K562 (cell line): Measurements from ENCODE around the gene MVP. TPM values are rescaled to one million over a fixed set of nuclear protein-coding genes. Genes with fewer than 3 reads are reported as not detected.

Experiments
- CTCFL ChIP-seq: IDR thresholded peaks from 2 replicates; pipeline ENCODE4 v1.6.1; 2011; ENCODE audit warnings: borderline replicate concordance, low read depth, mild to moderate bottlenecking, moderate library complexity, low read length; ENCODE audit not compliant: insufficient read depth, poor library complexity, severe bottlenecking
- FIP1L1 ChIP-seq: fragments of 200-400 bp; formaldehyde crosslinking; IDR thresholded peaks from 2 replicates; pipeline ENCODE4 v1.6.1; 2018; ENCODE audit warnings: mild to moderate bottlenecking, low read depth, low read length; ENCODE audit not compliant: poor library complexity, severe bottlenecking
- JUN ChIP-seq, 2 experiments: sonication (generic) in 1 of 2; formaldehyde crosslinking in 1 of 2; IDR thresholded peaks; 2 replicates each; pipeline versions ENCODE4 v1.6.1 to v1.8.0; 2012 to 2022; ENCODE audit warnings: borderline replicate concordance in 2 of 2, mild to moderate bottlenecking in 2 of 2, improper control_type of control experiment in 1 of 2, low read depth in 1 of 2, low read length in 1 of 2, missing genetic modification reagents in 1 of 2
- KAT8 ChIP-seq: fragments of 450-650 bp; IDR thresholded peaks from 2 replicates; pipeline ENCODE4 v1.6.1; 2016; ENCODE audit warnings: low read depth, mild to moderate bottlenecking
- NKRF ChIP-seq: fragments of 450-650 bp; IDR thresholded peaks from 2 replicates; pipeline ENCODE4 v1.6.1; 2016; ENCODE audit warnings: borderline replicate concordance
- SAP30 ChIP-seq: fragments of 200-600 bp; sonication (generic); IDR thresholded peaks from 2 replicates; pipeline ENCODE4 v1.6.1; 2012; ENCODE audit warnings: borderline replicate concordance, low read depth, mild to moderate bottlenecking, moderate library complexity, low read length, control low read depth, inconsistent platforms; ENCODE audit not compliant: insufficient read depth, poor library complexity, severe bottlenecking
- SMAD4 ChIP-seq: fragments of 250-450 bp; sonication (Bioruptor Pico); conservative IDR thresholded peaks from 2 replicates; pipeline ENCODE4 v1.8.0; 2021; ENCODE audit warnings: inconsistent platforms, mild to moderate bottlenecking, moderate library complexity
- SP2 ChIP-seq: IDR thresholded peaks from 2 replicates; pipeline ENCODE4 v1.6.1; 2011; ENCODE audit warnings: mild to moderate bottlenecking, low read depth, low read length, moderate library complexity; ENCODE audit not compliant: poor library complexity, severe bottlenecking; ENCODE audit errors: extremely low read depth
- ZKSCAN8 ChIP-seq: fragments of 200-800 bp; sonication (Bioruptor generic); IDR thresholded peaks from 2 replicates; pipeline ENCODE4 v1.6.1; 2016; ENCODE audit warnings: missing genetic modification characterization, missing compliant biosample characterization
- ZNF407 ChIP-seq: fragments of 450-650 bp; IDR thresholded peaks from 2 replicates; pipeline ENCODE4 v1.6.1; 2016; ENCODE audit warnings: low read depth
- ZNF583 ChIP-seq: fragments of 250-450 bp; sonication (Bioruptor Pico); IDR thresholded peaks from 2 replicates; pipeline ENCODE4 v1.4.0; 2020
- polyA plus RNA-seq, 8 experiments: library from polyadenylated mRNA; depleted of rRNA in 4 of 8; stranded (reverse) in 5 of 8; unstranded in 3 of 8; fragments of >200 nt; fragmentation: Nextera tagmentation in 2 of 8; fragmentation: Illumina TruSeq in 1 of 8; extraction: Ambion mirVana in 2 of 8; extraction: Trizol in 1 of 8; gene quantifications; 2 replicates each; pipeline versions ENCODE4 v1.2.1 to v1.2.3, GENCODE V29; 2011 to 2014; ENCODE audit warnings: inconsistent platforms in 1 of 8, missing spikeins in 1 of 8
- total RNA-seq, 7 experiments: library from RNA; depleted of rRNA in 6 of 7; stranded (reverse); fragments of >200 nt in 6 of 7; fragmentation: Illumina TruSeq in 2 of 7; extraction: Trizol in 2 of 7; gene quantifications; 2 replicates each; pipeline versions ENCODE4 v1.2.1 to v1.2.3, GENCODE V29; 2011 to 2021; ENCODE audit warnings: low replicate concordance in 1 of 7

Gene MVP
- total and polyA plus RNA-seq, 9 of the 15 experiments (the other 6 are each of a cell fraction or from before 2014, with no cell fraction given) = 0.39 to 1.9 (median 0.76) TPM; not detected in 2

GRCh38 chr16:29790183-29790948 lies 29.9 kb upstream of the MVP start, which contains the start of gene KIF22 (continued):
- peak; percentile 87 for TF ChIP-seq ZNF407
- TF ChIP-seq NKRF = peak; percentile 81
- TF ChIP-seq ZKSCAN8 = no peak
- peak; percentile 97 for TF ChIP-seq FIP1L1
- peak; percentile 53 for TF ChIP-seq SP2
- peak; percentile 86 for TF ChIP-seq SAP30
- 0 out of 2 replicates have a peak, but pooled peaks have one; percentile 30 for TF ChIP-seq ZNF583 (CRISPR knock-in tag)
- peak; percentile 53 for TF ChIP-seq CTCFL
- peak; percentile 80; the same call in 1 of the 2 replicates for TF ChIP-seq KAT8
- TF ChIP-seq JUN (IDR thresholded peaks at IDR 0.05; ENCODE audit: borderline replicate concordance, low read depth, low read length) = 0 out of 2 replicates have a peak, but pooled peaks have one; percentile 15
- TF ChIP-seq JUN (CRISPR knock-in tag; IDR thresholded peaks at IDR 0.05; ENCODE audit: borderline replicate concordance) = no peak
- TF ChIP-seq SMAD4 (CRISPR knock-in tag) = peak; percentile 92
